ENCODE data around the gene TGFBR3.

The TGFBR3 gene

GRCh38 chr1:91725989-91726721, 159.8 kb downstream of the TGFBR3 start:
- Histone ChIP-seq H3K27me3 (ENCODE audit: low read length) (no peaks in the 10 kb centered on the region), H3K36me3 (ENCODE audit: low read length) (no peaks in the 10 kb centered on the region), H3K4me2 (ENCODE audit: low read depth, low read length, poor library complexity, severe bottlenecking) (no peak overlapping the region), H3F3A (ENCODE audit: insufficient read depth) (no peaks in the 10 kb centered on the region), H3K79me2 (ENCODE audit: insufficient read depth, low read length) (no peaks in the 10 kb centered on the region), H3K9ac (ENCODE audit: low read length) (no peak overlapping the region), H4K20me1 (ENCODE audit: low read depth, low read length) (no peaks in the 10 kb centered on the region), H3K4me3 (ENCODE audit: insufficient read depth, low read length, poor library complexity, severe bottlenecking) (no peak overlapping the region), H3K9me3 (ENCODE audit: insufficient read depth, low read length) (no peaks in the 10 kb centered on the region), H2AFZ (ENCODE audit: low read depth, low read length, severe bottlenecking) (no peak overlapping the region), H3K27ac (ENCODE audit: low read depth, low read length) (no peak overlapping the region), H3K9me2 (replicated peaks; ENCODE audit: insufficient read depth, low read length) (no peaks in the 10 kb centered on the region)
- TF ChIP-seq EZH2phosphoT487 (conservative IDR thresholded peaks at IDR 0.05; ENCODE audit: low read length) (no peak), CTCF (IDR thresholded peaks at IDR 0.05; ENCODE audit: insufficient read depth, low read length, poor library complexity, severe bottlenecking) (no peak)

GRCh38 chr1:91725618-91725988, 160.3 kb downstream of the TGFBR3 start:
- Histone ChIP-seq H3K27me3 (ENCODE audit: low read length) (no peaks in the 10 kb centered on the region), H3K9me3 (ENCODE audit: insufficient read depth, low read length) (no peaks in the 10 kb centered on the region), H3F3A (ENCODE audit: insufficient read depth) (no peaks in the 10 kb centered on the region), H3K27ac (ENCODE audit: low read depth, low read length) (no peak overlapping the region), H3K79me2 (ENCODE audit: insufficient read depth, low read length) (no peaks in the 10 kb centered on the region), H3K4me3 (ENCODE audit: insufficient read depth, low read length, poor library complexity, severe bottlenecking) (no peak overlapping the region), H3K9me2 (replicated peaks; ENCODE audit: insufficient read depth, low read length) (no peaks in the 10 kb centered on the region), H3K36me3 (ENCODE audit: low read length) (no peaks in the 10 kb centered on the region), H4K20me1 (ENCODE audit: low read depth, low read length) (no peaks in the 10 kb centered on the region), H2AFZ (ENCODE audit: low read depth, low read length, severe bottlenecking) (no peak overlapping the region), H3K4me2 (ENCODE audit: low read depth, low read length, poor library complexity, severe bottlenecking) (no peak overlapping the region), H3K9ac (ENCODE audit: low read length) (no peak overlapping the region)
- TF ChIP-seq CTCF (IDR thresholded peaks at IDR 0.05; ENCODE audit: insufficient read depth, low read length, poor library complexity, severe bottlenecking): no peak
- no peak for TF ChIP-seq EZH2phosphoT487 (conservative IDR thresholded peaks at IDR 0.05; ENCODE audit: low read length)

- Histone ChIP-seq H3K9me3 (ENCODE audit: insufficient read depth, low read length) (no peaks in the 10 kb centered on the region), H3K27ac (ENCODE audit: low read depth, low read length) (no peak overlapping the region), H4K20me1 (ENCODE audit: low read depth, low read length) (no peaks in the 10 kb centered on the region), H3K79me2 (ENCODE audit: insufficient read depth, low read length) (no peaks in the 10 kb centered on the region), H3K9me2 (replicated peaks; ENCODE audit: insufficient read depth, low read length) (no peaks in the 10 kb centered on the region), H3K4me3 (ENCODE audit: insufficient read depth, low read length, poor library complexity, severe bottlenecking) (no peak overlapping the region), H2AFZ (ENCODE audit: low read depth, low read length, severe bottlenecking) (no peak overlapping the region), H3K4me2 (ENCODE audit: low read depth, low read length, poor library complexity, severe bottlenecking) (no peak overlapping the region), H3K27me3 (ENCODE audit: low read length) (no peaks in the 10 kb centered on the region), H3K36me3 (ENCODE audit: low read length) (no peaks in the 10 kb centered on the region), H3F3A (ENCODE audit: insufficient read depth) (no peaks in the 10 kb centered on the region), H3K9ac (ENCODE audit: low read length) (no peak overlapping the region)
- TF ChIP-seq EZH2phosphoT487 (conservative IDR thresholded peaks at IDR 0.05; ENCODE audit: low read length): no peak
- TF ChIP-seq CTCF (IDR thresholded peaks at IDR 0.05; ENCODE audit: insufficient read depth, low read length, poor library complexity, severe bottlenecking): no peak
Measured at GRCh38 chr1:91724644-91725043, 161.3 kb downstream of the TGFBR3 start.
